Keratinocyte (primary cell): Measurements from ENCODE around the gene TMEM139. TPM values are rescaled to one million over a fixed set of nuclear protein-coding genes. Genes with fewer than 3 reads are reported as not detected.

Experiments
- DNase-seq: peaks from one replicate; pipeline ENCODE4 v3.0.0-alpha.2; 2011; ENCODE audit warnings: low read depth, missing footprints, low spot score
- FAIRE-seq: peaks from 2 replicates; lab custom pipeline; 2011; peaks lifted over from hg19 to GRCh38; lab: Jason Lieb, UNC
- H2AFZ ChIP-seq: 2 replicates; pipeline ENCODE4 v1.6.0; 2012; ENCODE audit warnings: low read length, control low read depth, inconsistent platforms; ENCODE audit not compliant: control insufficient read depth
- H3K27ac ChIP-seq: 2 replicates; pipeline ENCODE4 v1.5.1; 2011; ENCODE audit warnings: low read length; ENCODE audit not compliant: control insufficient read depth, insufficient read depth
- H3K27me3 ChIP-seq: 3 replicates; pipeline ENCODE4 v1.6.0; 2011; ENCODE audit warnings: low read length; ENCODE audit not compliant: control insufficient read depth, insufficient read depth; ENCODE audit errors: extremely low read depth
- H3K36me3 ChIP-seq, 2 experiments: 2 replicates in 1 of 2; 3 replicates in 1 of 2; pipeline ENCODE4 v1.5.1; 2011; ENCODE audit warnings: low read length in 2 of 2, mild to moderate bottlenecking in 1 of 2; ENCODE audit not compliant: control insufficient read depth in 2 of 2, insufficient read depth in 2 of 2; ENCODE audit errors: extremely low read depth in 1 of 2
- H3K4me1 ChIP-seq: 3 replicates; pipeline ENCODE4 v1.5.1; 2011; ENCODE audit warnings: low read length; ENCODE audit not compliant: control insufficient read depth, insufficient read depth; ENCODE audit errors: extremely low read depth
- H3K4me2 ChIP-seq: 3 replicates; pipeline ENCODE4 v1.6.0; 2011; ENCODE audit warnings: low read depth, low read length; ENCODE audit not compliant: control insufficient read depth, insufficient read depth; ENCODE audit errors: extremely low read depth
- H3K4me3 ChIP-seq, 3 experiments: fragments of 200-600 bp in 1 of 3; sonication (generic) in 1 of 3; 2 replicates in 2 of 3; 3 replicates in 1 of 3; pipeline ENCODE4 v1.5.1; 2011 to 2016; ENCODE audit warnings: low read length in 3 of 3, mild to moderate bottlenecking in 3 of 3, control low read depth in 2 of 3, inconsistent platforms in 1 of 3, low read depth in 1 of 3, mixed read lengths in 1 of 3, mixed run types in 1 of 3, moderate library complexity in 1 of 3; ENCODE audit not compliant: control insufficient read depth in 2 of 3, insufficient read depth in 2 of 3; ENCODE audit errors: extremely low read depth in 1 of 3
- H3K79me2 ChIP-seq: 2 replicates; pipeline ENCODE4 v1.6.0; 2012; ENCODE audit warnings: low read length; ENCODE audit not compliant: control insufficient read depth, insufficient read depth
- H3K9ac ChIP-seq: 3 replicates; pipeline ENCODE4 v1.6.0; 2011; ENCODE audit warnings: low read length; ENCODE audit not compliant: control insufficient read depth, insufficient read depth; ENCODE audit errors: extremely low read depth
- H3K9me1 ChIP-seq: 3 replicates; pipeline ENCODE4 v1.6.0; 2011; ENCODE audit warnings: low read length; ENCODE audit not compliant: control insufficient read depth, insufficient read depth; ENCODE audit errors: extremely low read depth
- H3K9me3 ChIP-seq: 2 replicates; pipeline ENCODE4 v1.5.1; 2012; ENCODE audit warnings: low read depth, low read length; ENCODE audit not compliant: control insufficient read depth
- H4K20me1 ChIP-seq: 3 replicates; pipeline ENCODE4 v1.6.0; 2011; ENCODE audit warnings: low read length; ENCODE audit not compliant: control insufficient read depth, insufficient read depth; ENCODE audit errors: extremely low read depth
- CTCF ChIP-seq, 3 experiments: IDR thresholded peaks in 1 of 3; conservative IDR thresholded peaks in 1 of 3; optimal IDR thresholded peaks in 1 of 3; 2 replicates in 2 of 3; 3 replicates in 1 of 3; pipeline versions ENCODE3 to v1.5.1; 2011; ENCODE audit warnings: low read length in 3 of 3, mild to moderate bottlenecking in 3 of 3, moderate library complexity in 2 of 3, control low read depth in 1 of 3, inconsistent platforms in 1 of 3; ENCODE audit not compliant: insufficient read depth in 2 of 3; ENCODE audit errors: extremely low read depth in 1 of 3
- EZH2 ChIP-seq: IDR thresholded peaks from one replicate; pipeline ENCODE4 v1.6.1; 2012; ENCODE audit warnings: inconsistent platforms, mild to moderate bottlenecking, low read length, moderate library complexity
- dilution Hi-C: fragments of 300-500 bp; cut with MboI; formaldehyde crosslinking; loops from one replicate; pipeline ENCODE4 v1.7.0; 2020; ENCODE audit warnings: low sequenced_read_pairs; ENCODE audit not compliant: extremely low pct_ligation_motif_present
- polyA plus RNA-seq, 5 experiments: library from polyadenylated mRNA; depleted of rRNA in 3 of 5; stranded (reverse) in 3 of 5; stranded (forward) in 1 of 5; unstranded in 1 of 5; fragments of >200 nt; gene quantifications; 1 replicate in 1 of 5; 2 replicates in 3 of 5; 3 replicates in 1 of 5; pipeline versions ENCODE4 v1.2.1 to v1.2.3, GENCODE V29; 2011 to 2012; ENCODE audit warnings: missing spikeins in 2 of 5, low read depth in 1 of 5, low replicate concordance in 1 of 5

TMEM139 gene
- polyA plus RNA-seq, 1 donor (not counting 4 experiments of a cell fraction or from before 2014, with no cell fraction given), result 22.3 TPM

- Histone ChIP-seq H3K27me3 (no peaks in the 10 kb centered on the region), H3K9me3 (no peaks in the 10 kb centered on the region), H3K27ac (no peak overlapping the region), H2AFZ (no peak overlapping the region), H3K4me3 (no peak overlapping the region), H3K4me1 (peaks cover 6% of the 10 kb centered on the region), H3K9ac (no peak overlapping the region), H3K4me2 (no peak overlapping the region), H3K36me3 (no peaks in the 10 kb centered on the region), H3K79me2 (no peaks in the 10 kb centered on the region), H3K9me1 (no peaks in the 10 kb centered on the region), H4K20me1 (no peaks in the 10 kb centered on the region)
- DNase-seq (no peak), FAIRE-seq (no peak)
- dilution Hi-C loops, result no loop called here
- TF ChIP-seq EZH2 (no peak), CTCF (optimal IDR thresholded peaks at IDR 0.05 in 1 of 3, IDR thresholded peaks at IDR 0.05 in 1 of 3, conservative IDR thresholded peaks at IDR 0.05 in 1 of 3; ENCODE audit: extremely low read depth in 1 of 3, insufficient read depth in 2 of 3, low read length in 3 of 3) (peak in 2 of 3 experiments; percentile 7 to 15)
Observed at GRCh38 chr7:143256325-143256724, 28.4 kb upstream of the TMEM139 start.

GRCh38 chr7:143256932-143257331 is 27.8 kb upstream of the TMEM139 start:
- Histone ChIP-seq H3K9me3 (no peaks in the 10 kb centered on the region), H2AFZ (no peak overlapping the region), H3K79me2 (no peaks in the 10 kb centered on the region), H3K27ac (no peak overlapping the region), H3K36me3 (no peaks in the 10 kb centered on the region), H3K9me1 (no peaks in the 10 kb centered on the region), H3K4me1 (peaks cover 5% of the 10 kb centered on the region), H3K4me2 (no peak overlapping the region), H3K27me3 (no peaks in the 10 kb centered on the region), H3K9ac (no peak overlapping the region), H4K20me1 (no peaks in the 10 kb centered on the region), H3K4me3 (no peak overlapping the region)
- no peak for FAIRE-seq
- dilution Hi-C loops, result no loop called here
- TF ChIP-seq CTCF (optimal IDR thresholded peaks at IDR 0.05 in 1 of 3, IDR thresholded peaks at IDR 0.05 in 1 of 3, conservative IDR thresholded peaks at IDR 0.05 in 1 of 3; ENCODE audit: extremely low read depth in 1 of 3, insufficient read depth in 2 of 3, low read length in 3 of 3) (no peak), EZH2 (no peak)
- no peak for DNase-seq
